Ovary (tissue), 9 donors: Measurements from ENCODE around the gene GSK3B. TPM values are rescaled to one million over a fixed set of nuclear protein-coding genes. Genes with fewer than 3 reads are reported as not detected.

Experiments used
- DNase-seq, 5 donors: peaks; one replicate each; pipeline ENCODE4 v3.0.0-alpha.2; 2019 to 2020
- H3K27ac ChIP-seq, 2 donors: fragments of 200-600 bp; one replicate each; pipeline versions ENCODE4 v1.5.1 to v1.8.0; 2019 to 2022
- H3K27me3 ChIP-seq: fragments of 200-600 bp; one replicate; pipeline ENCODE4 v1.8.0; 2022
- H3K36me3 ChIP-seq: fragments of 200-600 bp; sonication (generic); one replicate; pipeline ENCODE4 v1.5.1; 2019
- H3K4me1 ChIP-seq: one replicate; pipeline ENCODE4 v1.8.1; 2013; ENCODE audit warnings: mild to moderate bottlenecking, moderate library complexity; ENCODE audit not compliant: insufficient read depth
- H3K4me3 ChIP-seq: fragments of 200-600 bp; sonication (generic); one replicate; pipeline ENCODE4 v1.5.1; 2017
- H3K9me3 ChIP-seq, 2 donors: fragments of 200-600 bp in 1 of 2; sonication (generic) in 1 of 2; one replicate each; pipeline versions ENCODE4 v1.5.1 to v1.8.1; 2013 to 2019; ENCODE audit warnings: mild to moderate bottlenecking in 1 of 2, moderate library complexity in 1 of 2
- EP300 ChIP-seq: sonication (generic); formaldehyde crosslinking; IDR thresholded peaks from one replicate; pipeline ENCODE4 v1.6.1; 2017; ENCODE audit warnings: antibody characterized with exemption
- POLR2A ChIP-seq: fragments of 450-650 bp; IDR thresholded peaks from one replicate; pipeline ENCODE4 v1.6.1; 2017; ENCODE audit warnings: antibody characterized with exemption, mild to moderate bottlenecking, moderate library complexity
- WGBS, 3 donors: extraction: QIAGEN DNeasy Blood & Tissue Kit in 1 of 3; methylation state at CpG; one replicate each; pipeline versions ENCODE4 v1.1.5 to v1.1.7; 2013 to 2017; 5-methylcytosine and 5-hydroxymethylcytosine counted together
- intact Hi-C, 4 donors: fragments of 100-400 bp; cut with DNase I; formaldehyde crosslinking; loops; one replicate each; pipeline versions ENCODE4 v1.11.0 to v1.15.1; 2022 to 2023
- polyA plus RNA-seq, 2 donors: library from polyadenylated mRNA; stranded (reverse); fragments of 200-250 nt in 1 of 2; fragments of 350-450 nt in 1 of 2; fragmentation: Illumina TruSeq in 1 of 2; extraction: RNeasy Lipid Tissue Mini Kit (QIAGEN cat#74804) in 1 of 2; gene quantifications; one replicate each; pipeline ENCODE4 v1.2.3, GENCODE V29; 2013 to 2014
- total RNA-seq, 7 donors: library from RNA; depleted of rRNA in 2 of 7; stranded (reverse); fragments of >200 nt in 2 of 7; fragmentation: NEBNext Ultra II Directional in 3 of 7; extraction: Animal tissue kit (Norgen Biotek cat#: 25700) in 3 of 7; gene quantifications; one replicate each; pipeline versions ENCODE4 v1.1.0 to v1.2.4, GENCODE V29; 2016 to 2023
- TF ChIP-seq, protein P1 (sequence below), 3 donors: fragments of 450-650 bp in 2 of 3; fragments of 200-600 bp in 1 of 3; IDR thresholded peaks; one replicate each; pipeline versions ENCODE4 v1.5.1 to v1.8.0; 2016 to 2022; ENCODE audit warnings: antibody characterized with exemption in 3 of 3, mild to moderate bottlenecking in 1 of 3
- donor health status: DM: no; HTN: no; CAD: no; lungs with moderate emphysema.
- donor health status: DM: no; HTN: no; CAD: no.
- donor health status: Bipolar disorder and iron deficiency.
- donor health status: DM: yes; HTN: yes; CAD: no.
- donor health status: DM: no; HTN: no; CAD: no.
- donor health status: DM: yes; HTN: yes; CAD: no.

The GSK3B gene
- total and polyA plus RNA-seq, 9 donors: 8.3 to 38.4 (median 25.3) TPM

DNA sequence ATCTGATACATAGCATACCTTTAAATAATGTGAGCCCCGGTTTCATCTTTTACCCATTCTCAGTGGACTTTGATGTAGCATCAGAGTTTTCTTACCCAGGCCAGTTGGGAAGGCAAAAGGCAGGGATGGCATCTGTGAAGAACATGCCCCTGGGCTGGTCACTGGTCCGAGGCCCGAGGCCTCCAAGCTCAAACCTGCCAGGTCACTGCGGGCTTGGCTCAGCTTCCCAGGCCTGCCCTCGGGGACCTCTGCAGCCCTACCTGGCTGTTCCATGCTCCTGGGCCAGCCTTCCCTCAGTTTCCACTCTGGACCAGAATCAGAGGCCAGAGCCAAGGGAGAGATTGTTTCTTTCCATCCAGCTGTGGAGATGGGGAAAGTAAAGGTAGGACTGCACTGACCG lies 285.4 kb downstream of the GSK3B start:
- no peak overlapping the region for H3K4me3 ChIP-seq
- TF ChIP-seq, protein P1, sequence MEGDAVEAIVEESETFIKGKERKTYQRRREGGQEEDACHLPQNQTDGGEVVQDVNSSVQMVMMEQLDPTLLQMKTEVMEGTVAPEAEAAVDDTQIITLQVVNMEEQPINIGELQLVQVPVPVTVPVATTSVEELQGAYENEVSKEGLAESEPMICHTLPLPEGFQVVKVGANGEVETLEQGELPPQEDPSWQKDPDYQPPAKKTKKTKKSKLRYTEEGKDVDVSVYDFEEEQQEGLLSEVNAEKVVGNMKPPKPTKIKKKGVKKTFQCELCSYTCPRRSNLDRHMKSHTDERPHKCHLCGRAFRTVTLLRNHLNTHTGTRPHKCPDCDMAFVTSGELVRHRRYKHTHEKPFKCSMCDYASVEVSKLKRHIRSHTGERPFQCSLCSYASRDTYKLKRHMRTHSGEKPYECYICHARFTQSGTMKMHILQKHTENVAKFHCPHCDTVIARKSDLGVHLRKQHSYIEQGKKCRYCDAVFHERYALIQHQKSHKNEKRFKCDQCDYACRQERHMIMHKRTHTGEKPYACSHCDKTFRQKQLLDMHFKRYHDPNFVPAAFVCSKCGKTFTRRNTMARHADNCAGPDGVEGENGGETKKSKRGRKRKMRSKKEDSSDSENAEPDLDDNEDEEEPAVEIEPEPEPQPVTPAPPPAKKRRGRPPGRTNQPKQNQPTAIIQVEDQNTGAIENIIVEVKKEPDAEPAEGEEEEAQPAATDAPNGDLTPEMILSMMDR (IDR thresholded peaks at IDR 0.05): no peak
- no peak for TF ChIP-seq EP300
- no peak for TF ChIP-seq POLR2A
- no peak for DNase-seq
- H3K27ac ChIP-seq: no peak overlapping the region
- no peaks in the 10 kb centered on the region for H3K36me3 ChIP-seq
- no peaks in the 10 kb centered on the region for H3K9me3 ChIP-seq
- WGBS, 3 donors: 85 to 88% (median 86%) methylated on average over 6 of the region's 6 CpGs
- intact Hi-C loops: no loop called here
- no peaks in the 10 kb centered on the region for H3K4me1 ChIP-seq
- no peaks in the 10 kb centered on the region for H3K27me3 ChIP-seq

DNA sequence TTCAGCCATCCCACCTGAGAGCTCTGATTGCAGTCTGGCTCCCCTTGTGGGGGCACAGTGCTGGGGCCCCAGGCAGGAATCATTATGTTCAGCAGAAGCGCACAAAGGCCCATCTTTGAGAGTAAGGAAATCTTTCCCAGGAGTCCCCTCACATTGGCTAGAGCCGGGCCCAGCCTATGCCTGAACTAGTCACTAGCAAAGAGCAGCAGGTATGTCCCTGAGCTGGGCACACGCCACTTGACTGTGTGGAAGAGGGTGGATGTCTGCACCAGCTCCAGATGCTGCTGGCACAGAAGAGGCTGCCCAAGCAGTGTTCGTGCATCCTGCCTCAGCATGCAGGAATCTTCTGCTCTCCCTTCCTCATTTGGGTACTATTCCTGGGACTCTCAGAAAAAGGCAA lies 286.0 kb downstream of the GSK3B start:
- H3K36me3 ChIP-seq: no peaks in the 10 kb centered on the region
- no peak overlapping the region for H3K4me3 ChIP-seq
- intact Hi-C loops: no loop called here
- no peak overlapping the region for H3K27ac ChIP-seq
- H3K9me3 ChIP-seq: no peaks in the 10 kb centered on the region
- H3K27me3 ChIP-seq: no peaks in the 10 kb centered on the region
- DNase-seq: no peak
- TF ChIP-seq EP300 (no peak), POLR2A (no peak)
- TF ChIP-seq, protein P1 (IDR thresholded peaks at IDR 0.05): no peak
- no peaks in the 10 kb centered on the region for H3K4me1 ChIP-seq
- 99 to 100% (median 99%) methylated on average over 4 of the region's 4 CpGs for whole genome bisulfite sequencing, 3 donors

DNA sequence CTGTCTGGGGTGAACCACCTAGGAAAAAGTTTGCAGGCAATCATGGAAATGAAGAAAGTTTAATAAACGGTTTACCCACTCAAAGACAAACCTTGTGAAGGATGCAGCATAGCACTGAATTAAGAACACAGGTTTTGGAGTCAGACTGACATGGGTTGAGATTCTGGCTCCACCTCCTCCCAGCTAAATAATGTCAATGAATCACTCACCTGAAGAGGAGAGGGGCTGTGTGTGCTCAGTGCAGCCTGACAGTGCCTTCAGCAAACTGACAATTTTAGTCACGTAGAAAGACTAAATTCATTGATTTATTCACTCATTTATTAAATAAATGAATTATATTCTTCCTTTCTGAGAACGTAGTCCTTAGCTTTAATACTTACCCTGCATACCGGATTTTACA lies 293.4 kb downstream of the GSK3B start:
- Histone ChIP-seq H3K4me1 (no peaks in the 10 kb centered on the region), H3K27me3 (no peaks in the 10 kb centered on the region), H3K36me3 (no peaks in the 10 kb centered on the region), H3K4me3 (no peak overlapping the region), H3K9me3 (no peaks in the 10 kb centered on the region), H3K27ac (no peak overlapping the region)
- WGBS, 3 donors: 60 to 82% (median 73%) methylated on average over 4 of the region's 4 CpGs
- intact Hi-C loops: no loop called here
- TF ChIP-seq EP300: no peak
- TF ChIP-seq, protein P1 (IDR thresholded peaks at IDR 0.05): no peak
- TF ChIP-seq POLR2A: no peak
- DNase-seq: no peak

DNA sequence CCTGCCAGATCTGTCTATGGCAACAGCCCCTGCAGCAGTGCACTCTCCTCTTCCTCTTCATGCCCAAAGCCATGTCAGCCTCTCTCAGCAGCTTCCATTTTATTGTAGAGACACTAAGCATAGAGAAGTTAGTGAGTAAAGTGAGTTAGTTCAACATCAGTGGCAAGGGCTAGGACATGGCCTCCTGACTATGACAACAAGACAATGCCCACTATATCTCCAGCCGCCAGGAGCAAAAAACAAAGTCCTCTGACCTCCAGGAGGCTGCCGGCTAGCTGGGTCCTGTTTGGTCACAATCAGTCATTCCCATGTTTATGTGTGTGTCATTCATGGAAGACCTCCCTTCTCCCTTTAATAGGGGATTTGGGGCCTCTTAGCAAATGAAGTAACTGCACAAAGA lies 297.5 kb downstream of the GSK3B start:
- no peaks in the 10 kb centered on the region for H3K27me3 ChIP-seq
- H3K27ac ChIP-seq: no peak overlapping the region
- 67 to 76% (median 70%) methylated on average over 2 of the region's 2 CpGs for WGBS, 3 donors
- no peak for TF ChIP-seq EP300
- TF ChIP-seq, protein P1 (IDR thresholded peaks at IDR 0.05): no peak
- no peak for TF ChIP-seq POLR2A
- H3K36me3 ChIP-seq: no peaks in the 10 kb centered on the region
- intact Hi-C loops: no loop called here
- DNase-seq: no peak
- no peaks in the 10 kb centered on the region for H3K9me3 ChIP-seq
- no peak overlapping the region for H3K4me3 ChIP-seq
- H3K4me1 ChIP-seq: no peaks in the 10 kb centered on the region

DNA sequence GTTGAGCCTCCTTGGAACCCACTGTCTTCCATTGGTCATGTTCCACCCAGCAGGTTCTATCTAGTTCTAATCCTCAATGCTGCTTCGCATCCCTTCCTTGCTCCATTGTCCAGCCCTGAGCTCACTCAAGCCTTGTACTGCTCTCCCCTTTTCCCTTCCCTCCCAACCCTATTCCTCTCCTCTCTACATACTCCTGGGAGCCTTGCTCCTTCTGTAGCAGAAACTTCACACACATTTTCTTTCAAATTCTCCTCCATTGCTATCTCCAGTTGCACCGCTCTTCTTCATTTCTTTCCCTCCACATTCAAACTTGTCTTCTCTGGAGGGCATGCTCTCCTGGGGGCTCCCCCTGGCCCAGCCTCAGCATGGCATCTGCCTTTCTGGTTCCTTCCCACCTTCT lies 297.9 kb downstream of the GSK3B start:
- Histone ChIP-seq H3K27ac (no peak overlapping the region), H3K9me3 (no peaks in the 10 kb centered on the region), H3K4me3 (no peak overlapping the region), H3K36me3 (no peaks in the 10 kb centered on the region), H3K4me1 (no peaks in the 10 kb centered on the region), H3K27me3 (no peaks in the 10 kb centered on the region)
- TF ChIP-seq, protein P1 (IDR thresholded peaks at IDR 0.05): no peak
- TF ChIP-seq POLR2A (no peak), EP300 (no peak)
- no peak for DNase-seq
- intact Hi-C loops: no loop called here
- 95 to 100% (median 98%) methylated on average over 2 of the region's 2 CpGs for WGBS, 3 donors
